GM10248 (cell line): ENCODE measurements around the gene ACBD4.

ENCODE experiments used
- CTCF ChIA-PET: fragments of 300-600 bp; sonication (Branson Sonifier 250); formaldehyde crosslinking; extraction: SDS; loops from one replicate; lab custom pipeline; 2021; ENCODE audit warnings: antibody characterized with exemption; lab: Yijun Ruan, JAX
- POLR2A ChIA-PET: fragments of 350-650 bp; sonication (Branson Sonifier 250); formaldehyde crosslinking; extraction: SDS; loops from one replicate; lab custom pipeline; 2020; ENCODE audit warnings: antibody characterized with exemption; lab: Yijun Ruan, JAX
- DNase-seq: peaks from one replicate; pipeline ENCODE4 v3.0.0; 2012; ENCODE audit errors: extremely low spot score
- TF ChIP-seq, protein P1 (sequence below): IDR thresholded peaks from 2 replicates; pipeline ENCODE4 v1.5.1; 2012; ENCODE audit warnings: mild to moderate bottlenecking, low read depth; ENCODE audit errors: extremely low read depth, missing control alignments, control extremely low read depth

ACBD4 gene

DNA sequence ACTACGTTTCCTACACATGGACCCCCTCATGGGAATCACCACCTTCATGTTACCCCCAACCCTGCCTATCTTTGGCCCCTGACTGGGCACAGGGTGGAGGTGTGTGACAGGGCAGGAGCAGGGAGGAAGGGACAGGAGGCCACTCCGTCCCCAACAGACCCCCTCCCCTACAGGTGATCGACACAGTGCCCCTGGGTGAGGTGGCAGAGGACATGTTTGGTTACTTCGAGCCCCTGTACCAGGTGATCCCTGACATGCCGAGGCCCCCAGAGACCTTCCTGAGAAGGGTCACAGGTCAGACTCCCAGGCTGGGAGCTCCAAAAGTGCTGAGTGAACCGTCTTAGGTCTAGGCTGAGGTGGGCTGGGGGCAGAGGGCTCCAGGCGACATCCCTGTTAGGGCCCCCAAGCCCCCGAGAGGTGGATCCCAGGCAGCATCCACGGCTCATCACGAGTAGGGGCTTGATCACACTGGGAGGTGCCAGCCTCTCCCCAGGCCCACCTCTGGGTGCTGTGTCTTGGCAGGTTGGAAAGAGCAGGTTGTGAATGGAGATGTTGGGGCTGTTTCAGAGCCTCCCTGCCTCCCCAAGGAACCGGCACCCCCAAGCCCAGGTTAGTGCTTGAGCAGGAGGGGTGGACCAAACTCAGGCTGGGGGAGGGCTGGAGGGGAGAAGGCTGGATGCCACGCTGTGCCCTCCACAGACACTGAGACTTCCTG is 1.5 kb downstream of the ACBD4 start:
- DNase-seq = no peak
- TF ChIP-seq, protein P1, sequence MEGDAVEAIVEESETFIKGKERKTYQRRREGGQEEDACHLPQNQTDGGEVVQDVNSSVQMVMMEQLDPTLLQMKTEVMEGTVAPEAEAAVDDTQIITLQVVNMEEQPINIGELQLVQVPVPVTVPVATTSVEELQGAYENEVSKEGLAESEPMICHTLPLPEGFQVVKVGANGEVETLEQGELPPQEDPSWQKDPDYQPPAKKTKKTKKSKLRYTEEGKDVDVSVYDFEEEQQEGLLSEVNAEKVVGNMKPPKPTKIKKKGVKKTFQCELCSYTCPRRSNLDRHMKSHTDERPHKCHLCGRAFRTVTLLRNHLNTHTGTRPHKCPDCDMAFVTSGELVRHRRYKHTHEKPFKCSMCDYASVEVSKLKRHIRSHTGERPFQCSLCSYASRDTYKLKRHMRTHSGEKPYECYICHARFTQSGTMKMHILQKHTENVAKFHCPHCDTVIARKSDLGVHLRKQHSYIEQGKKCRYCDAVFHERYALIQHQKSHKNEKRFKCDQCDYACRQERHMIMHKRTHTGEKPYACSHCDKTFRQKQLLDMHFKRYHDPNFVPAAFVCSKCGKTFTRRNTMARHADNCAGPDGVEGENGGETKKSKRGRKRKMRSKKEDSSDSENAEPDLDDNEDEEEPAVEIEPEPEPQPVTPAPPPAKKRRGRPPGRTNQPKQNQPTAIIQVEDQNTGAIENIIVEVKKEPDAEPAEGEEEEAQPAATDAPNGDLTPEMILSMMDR = no peak
- CTCF ChIA-PET = interaction anchor here (0.8 to 13.5 kb wide), 8 partner anchors 10 to 99 kb away, joined by 3 to 316 read pairs (median 21); partner anchors contain the start of gene HEXIM1
- POLR2A ChIA-PET = interaction anchor here (1.3 kb wide), 1 partner anchor 12 kb away, joined by 13 read pairs; the partner anchor contains the start of gene HEXIM1

DNA sequence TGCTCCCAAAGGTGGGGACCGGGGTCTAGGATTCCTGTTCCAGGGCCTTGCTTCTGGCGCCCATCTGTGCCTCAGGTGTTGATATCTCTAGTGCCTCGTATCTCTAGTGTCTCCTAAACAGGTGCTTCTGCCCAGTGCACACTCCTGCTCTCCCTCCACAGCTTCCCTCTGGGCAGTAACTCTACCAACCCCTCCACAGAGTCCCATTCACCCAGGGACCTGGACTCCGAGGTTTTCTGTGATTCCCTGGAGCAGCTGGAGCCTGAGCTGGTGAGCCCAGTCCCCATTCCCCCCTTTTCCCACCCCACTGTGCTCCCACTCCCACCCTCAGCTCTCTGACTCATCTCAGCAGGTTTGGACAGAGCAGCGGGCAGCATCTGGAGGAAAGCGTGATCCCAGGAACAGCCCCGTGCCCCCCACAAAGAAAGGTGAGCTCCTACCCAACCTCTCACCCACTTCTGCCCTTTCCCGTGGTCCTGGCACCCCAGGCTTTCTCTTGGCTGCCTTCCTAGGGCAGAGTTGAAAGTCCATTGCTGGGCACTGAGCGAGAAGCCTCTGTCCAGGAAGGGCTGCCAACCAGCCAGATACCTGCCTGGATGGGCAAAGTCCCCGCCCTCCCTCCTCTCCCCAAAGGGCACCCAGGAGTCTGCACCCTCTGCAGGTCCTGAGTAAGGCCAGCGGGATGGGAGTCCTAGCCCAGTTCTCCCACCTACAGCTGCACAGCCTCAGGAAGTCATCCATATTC is 2.2 kb downstream of the ACBD4 start:
- ChIA-PET POLR2A (interaction anchor here (1.3 kb wide), 1 partner anchor 11 kb away, joined by 13 read pairs; the partner anchor contains the start of gene HEXIM1), CTCF (interaction anchor here (6.9 to 13.5 kb wide), 2 partner anchors 13 to 58 kb away, joined by 190 to 316 read pairs; partner anchors contain the start of gene HEXIM1)
- DNase-seq = no peak
- TF ChIP-seq, protein P1 = no peak

DNA sequence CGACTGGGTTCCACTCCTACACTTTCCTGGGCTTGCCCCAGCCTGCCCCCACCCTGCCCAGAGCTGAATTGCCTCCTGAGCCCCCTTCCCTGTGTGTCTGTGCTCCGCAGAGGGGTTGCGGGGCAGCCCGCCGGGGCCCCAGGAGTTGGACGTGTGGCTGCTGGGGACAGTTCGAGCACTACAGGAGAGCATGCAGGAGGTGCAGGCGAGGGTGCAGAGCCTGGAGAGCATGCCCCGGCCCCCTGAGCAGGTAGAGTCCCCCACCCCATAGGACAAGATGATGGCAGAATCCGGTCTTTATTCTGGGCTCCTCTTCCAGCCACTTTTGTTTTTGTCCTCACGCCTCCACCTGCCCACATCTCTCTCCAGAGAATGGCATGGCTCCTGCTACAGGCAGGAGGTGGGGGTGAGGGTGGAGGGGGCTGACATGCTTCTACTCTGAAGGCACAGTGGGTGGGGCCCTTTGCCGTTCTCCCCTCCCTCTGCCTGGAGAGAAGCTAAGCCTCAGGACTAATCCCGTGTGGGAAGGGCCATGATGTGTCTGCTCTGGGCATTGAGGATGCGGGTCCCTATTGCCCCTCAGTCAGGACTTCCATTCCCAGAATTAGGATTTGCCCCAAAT is 3.5 kb downstream of the ACBD4 start:
- ChIA-PET POLR2A (interaction anchor here (1.6 kb wide), 1 partner anchor 10 kb away, joined by 27 read pairs; the partner anchor contains the start of gene HEXIM1), CTCF (interaction anchor here (0.9 to 13.5 kb wide), 3 partner anchors 10 to 360 kb away, joined by 3 to 316 read pairs (median 6); partner anchors contain the start of gene HEXIM1)
- DNase-seq = no peak
- TF ChIP-seq, protein P1 = no peak

DNA sequence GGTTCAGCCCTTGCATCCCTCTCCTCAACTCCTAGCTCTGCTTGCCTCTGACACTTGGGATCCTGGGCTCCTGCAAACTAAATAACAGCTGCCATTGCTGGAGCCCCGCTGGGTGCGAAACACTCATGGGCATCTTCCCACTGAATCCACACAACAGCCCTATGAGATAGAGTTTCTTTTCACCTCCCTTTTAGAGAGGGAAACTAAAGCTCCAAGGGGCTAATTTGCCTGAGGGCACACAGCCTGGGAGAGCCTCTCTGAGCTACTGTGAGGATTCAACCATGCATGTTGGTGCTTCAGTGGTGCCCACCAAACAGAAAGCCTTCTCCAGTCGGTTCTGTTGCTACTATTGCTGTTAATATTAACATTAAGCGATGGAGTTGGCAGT is 4.0 kb downstream of the ACBD4 start:
- POLR2A ChIA-PET = interaction anchor here (1.6 kb wide), 1 partner anchor 10 kb away, joined by 27 read pairs; the partner anchor contains the start of gene HEXIM1
- DNase-seq = no peak

DNA sequence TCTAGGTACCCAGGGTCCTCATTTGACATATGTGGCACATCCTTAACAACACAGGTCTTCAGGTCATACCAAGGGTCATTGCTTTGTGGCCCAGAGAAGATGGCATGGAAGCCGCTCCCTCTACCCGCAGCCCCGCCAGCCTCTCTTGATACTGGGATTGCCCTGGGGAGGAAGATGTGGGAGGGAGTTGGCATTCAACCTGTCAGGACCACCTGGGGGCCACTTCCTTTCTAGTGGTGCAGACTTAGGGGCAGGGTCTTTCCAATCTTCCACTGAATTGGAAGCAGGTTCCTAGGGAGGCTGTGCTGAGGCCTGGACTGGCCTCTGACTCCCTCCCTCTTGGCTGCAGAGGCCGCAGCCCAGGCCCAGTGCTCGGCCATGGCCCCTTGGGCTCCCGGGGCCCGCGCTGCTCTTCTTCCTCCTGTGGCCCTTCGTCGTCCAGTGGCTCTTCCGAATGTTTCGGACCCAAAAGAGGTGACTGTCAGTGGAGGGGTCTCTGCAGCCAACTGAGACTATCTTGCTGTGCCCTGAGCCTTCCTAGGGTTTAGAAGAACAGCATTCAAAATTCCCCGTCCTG is 7.7 kb downstream of the ACBD4 start:
- CTCF ChIA-PET = interaction anchor here (1.4 to 3.5 kb wide), 3 partner anchors 8 to 54 kb away, joined by 3 to 36 read pairs (median 16); partner anchors contain the start of gene ACBD4
- POLR2A ChIA-PET = interaction anchor here (0.7 to 1.6 kb wide), 2 partner anchors 18 to 19 kb away, joined by 3 to 6 read pairs; partner anchors contain the start of gene HEXIM2
- TF ChIP-seq, protein P1 = no peak
- DNase-seq = no peak

More for the DNA sequence above, 4.0 kb downstream of the ACBD4 start:
- TF ChIP-seq, protein P1 = no peak
- CTCF ChIA-PET = interaction anchor here (0.9 to 13.5 kb wide), 3 partner anchors 10 to 360 kb away, joined by 3 to 316 read pairs (median 6); partner anchors contain the start of gene HEXIM1
